H1 (cell line): ENCODE data around the gene CHMP6. TPM values are rescaled to one million over a fixed set of nuclear protein-coding genes. Genes with fewer than 3 reads are reported as not detected.

ENCODE experiments used
- CTCF ChIA-PET: fragments of 300-600 bp; sonication (Branson Sonifier 250); formaldehyde crosslinking; loops from one replicate; lab custom pipeline; 2021; ENCODE audit not compliant: partially characterized antibody; lab: Charles Lee
- POLR2A ChIA-PET: fragments of 300-600 bp; sonication (Branson Sonifier 250); formaldehyde crosslinking; loops from one replicate; lab custom pipeline; 2021; ENCODE audit warnings: inconsistent platforms; ENCODE audit not compliant: partially characterized antibody; lab: Charles Lee
- DNase-seq, 2 experiments: peaks; one replicate each; pipeline versions ENCODE4 v3.0.0 to v3.0.0-alpha.2; 2010 to 2022; ENCODE audit warnings: low spot score in 2 of 2, low read depth in 1 of 2, mixed read lengths in 1 of 2
- FAIRE-seq: peaks from 2 replicates; lab custom pipeline; 2011; peaks lifted over from hg19 to GRCh38; lab: Jason Lieb, UNC
- H2AFZ ChIP-seq: 2 replicates; pipeline ENCODE4 v1.8.1; 2012; ENCODE audit warnings: low read length, inconsistent platforms
- H2AK5ac ChIP-seq: 2 replicates; pipeline ENCODE4 v1.6.1; 2013; ENCODE audit warnings: low read depth, low read length
- H2BK120ac ChIP-seq: replicated peaks from 2 replicates; pipeline ENCODE3; 2013; ENCODE audit warnings: low read depth, low read length, inconsistent platforms
- H2BK12ac ChIP-seq: 2 replicates; pipeline ENCODE4 v1.6.1; 2013; ENCODE audit warnings: low read depth, low read length
- H2BK15ac ChIP-seq: 2 replicates; pipeline ENCODE4 v1.6.1; 2013; ENCODE audit warnings: low read length
- H2BK20ac ChIP-seq: 2 replicates; pipeline ENCODE4 v1.6.1; 2013; ENCODE audit warnings: low read length
- H2BK5ac ChIP-seq: 2 replicates; pipeline ENCODE4 v1.6.1; 2013; ENCODE audit warnings: low read depth, low read length
- H3K14ac ChIP-seq: 2 replicates; pipeline ENCODE4 v1.6.1; 2013; ENCODE audit warnings: inconsistent platforms; ENCODE audit not compliant: insufficient read length
- H3K18ac ChIP-seq: 2 replicates; pipeline ENCODE4 v1.6.1; 2013; ENCODE audit warnings: low read length; ENCODE audit errors: extremely low read depth
- H3K23ac ChIP-seq: 2 replicates; pipeline ENCODE4 v1.6.1; 2013; ENCODE audit warnings: inconsistent platforms; ENCODE audit not compliant: insufficient read length
- H3K23me2 ChIP-seq: 2 replicates; pipeline ENCODE4 v1.6.1; 2013; ENCODE audit warnings: low read depth, low read length
- H3K27ac ChIP-seq: 2 replicates; pipeline ENCODE4 v1.6.1; 2011; ENCODE audit warnings: low read depth, low read length, inconsistent platforms
- H3K27me3 ChIP-seq, 4 experiments: replicated peaks in 1 of 4; 1 replicate in 1 of 4; 2 replicates in 3 of 4; pipeline versions ENCODE4 v1.6.1 to v1.8.1; 2011 to 2013; ENCODE audit warnings: low read length in 3 of 4, mild to moderate bottlenecking in 3 of 4, inconsistent platforms in 2 of 4, mixed read lengths in 2 of 4, moderate library complexity in 1 of 4; ENCODE audit not compliant: control insufficient read depth in 3 of 4, insufficient read depth in 3 of 4; ENCODE audit errors: extremely low read depth in 1 of 4
- H3K36me3 ChIP-seq, 4 experiments: 2 replicates each; pipeline versions ENCODE4 v1.6.1 to v1.8.1; 2011 to 2013; ENCODE audit warnings: mild to moderate bottlenecking in 4 of 4, low read length in 3 of 4, moderate library complexity in 2 of 4, control low read depth in 1 of 4, inconsistent platforms in 1 of 4; ENCODE audit not compliant: insufficient read depth in 4 of 4, control insufficient read depth in 2 of 4
- H3K4ac ChIP-seq: replicated peaks from 2 replicates; pipeline ENCODE3; 2013; ENCODE audit warnings: low read length, low read depth, mixed read lengths, inconsistent platforms; ENCODE audit not compliant: insufficient read length
- H3K4me1 ChIP-seq, 4 experiments: replicated peaks in 1 of 4; 1 replicate in 1 of 4; 2 replicates in 3 of 4; pipeline versions ENCODE4 v1.6.1 to v1.8.1; 2011 to 2013; ENCODE audit warnings: low read length in 3 of 4, inconsistent platforms in 2 of 4, mixed read lengths in 1 of 4; ENCODE audit not compliant: insufficient read depth in 4 of 4, control insufficient read depth in 3 of 4
- H3K4me2 ChIP-seq, 2 experiments: 2 replicates each; pipeline versions ENCODE4 v1.6.1 to v1.8.1; 2011 to 2013; ENCODE audit warnings: low read depth in 2 of 2, low read length in 2 of 2, control low read depth in 1 of 2, inconsistent platforms in 1 of 2, mild to moderate bottlenecking in 1 of 2; ENCODE audit not compliant: insufficient read depth in 1 of 2
- H3K4me3 ChIP-seq, 4 experiments: fragments of 200-600, 300-600 bp in 1 of 4; sonication (generic), shearing (Covaris generic), sonication (Bioruptor Twin) in 1 of 4; 2 replicates each; pipeline versions ENCODE4 v1.5.1 to v1.8.1; 2011 to 2016; ENCODE audit warnings: low read length in 4 of 4, low read depth in 3 of 4, control low read depth in 2 of 4, inconsistent platforms in 2 of 4, mild to moderate bottlenecking in 2 of 4, mixed read lengths in 1 of 4, moderate library complexity in 1 of 4; ENCODE audit not compliant: insufficient read depth in 2 of 4; ENCODE audit errors: extremely low read depth in 1 of 4
- H3K56ac ChIP-seq: replicated peaks from 2 replicates; pipeline ENCODE3; 2013; ENCODE audit warnings: low read depth, mild to moderate bottlenecking, mixed read lengths, low read length, inconsistent platforms; ENCODE audit not compliant: insufficient read length
- H3K79me1 ChIP-seq: 2 replicates; pipeline ENCODE4 v1.6.1; 2013; ENCODE audit warnings: low read depth, low read length, control low read depth
- H3K79me2 ChIP-seq, 2 experiments: 2 replicates each; pipeline versions ENCODE4 v1.6.1 to v1.8.1; 2012 to 2013; ENCODE audit warnings: low read length in 2 of 2, mild to moderate bottlenecking in 2 of 2, inconsistent platforms in 1 of 2; ENCODE audit not compliant: insufficient read depth in 2 of 2, control insufficient read depth in 1 of 2
- H3K9ac ChIP-seq, 4 experiments: replicated peaks in 1 of 4; 1 replicate in 1 of 4; 2 replicates in 3 of 4; pipeline versions ENCODE4 v1.6.1 to v1.8.1; 2011 to 2013; ENCODE audit warnings: low read depth in 3 of 4, low read length in 3 of 4, control low read depth in 2 of 4, mild to moderate bottlenecking in 2 of 4, moderate library complexity in 2 of 4, inconsistent platforms in 1 of 4; ENCODE audit errors: extremely low read depth in 1 of 4
- H3K9me3 ChIP-seq, 2 experiments: 2 replicates each; pipeline versions ENCODE4 v1.6.1 to v1.8.1; 2012 to 2013; ENCODE audit warnings: mild to moderate bottlenecking in 2 of 2, moderate library complexity in 2 of 2, control low read depth in 1 of 2, inconsistent platforms in 1 of 2, low read depth in 1 of 2, low read length in 1 of 2, mixed read lengths in 1 of 2; ENCODE audit not compliant: insufficient read depth in 2 of 2
- H4K20me1 ChIP-seq, 2 experiments: replicated peaks in 1 of 2; 2 replicates each; pipeline versions ENCODE3 to v1.8.1; 2011 to 2013; ENCODE audit warnings: inconsistent platforms in 2 of 2, low read length in 2 of 2, mild to moderate bottlenecking in 1 of 2; ENCODE audit not compliant: insufficient read depth in 2 of 2, control insufficient read depth in 1 of 2
- H4K5ac ChIP-seq: 2 replicates; pipeline ENCODE4 v1.6.1; 2013; ENCODE audit warnings: low read length, low read depth, mixed read lengths, inconsistent platforms; ENCODE audit not compliant: insufficient read length
- H4K8ac ChIP-seq: 2 replicates; pipeline ENCODE4 v1.8.0; 2013; ENCODE audit warnings: mild to moderate bottlenecking, moderate library complexity, low read length, inconsistent platforms; ENCODE audit not compliant: insufficient read depth; ENCODE audit errors: extremely low read depth
- H4K91ac ChIP-seq: replicated peaks from 2 replicates; pipeline ENCODE3; 2013; ENCODE audit warnings: low read length, mixed read lengths, inconsistent platforms; ENCODE audit not compliant: insufficient read length
- ATF3 ChIP-seq: IDR thresholded peaks from 2 replicates; pipeline ENCODE4 v1.6.1; 2011; ENCODE audit warnings: low read depth, mild to moderate bottlenecking, low read length; ENCODE audit not compliant: insufficient read depth
- CTCF ChIP-seq, 3 experiments: IDR thresholded peaks; 1 replicate in 2 of 3; 2 replicates in 1 of 3; pipeline versions ENCODE4 v1.5.1 to v1.6.1; 2011; ENCODE audit warnings: low read length in 3 of 3, mild to moderate bottlenecking in 3 of 3, inconsistent platforms in 2 of 3, low read depth in 1 of 3, moderate library complexity in 1 of 3; ENCODE audit not compliant: insufficient read depth in 1 of 3; ENCODE audit errors: control extremely low read depth in 1 of 3
- WGBS, 2 experiments: shearing (Covaris generic) in 1 of 2; methylation state at CpG; one replicate each; pipeline versions ENCODE4 v1.1.6 to v1.1.7; 2013 to 2015; ENCODE audit warnings: low lambda C conversion rate in 2 of 2, mixed read lengths in 2 of 2, inconsistent platforms in 1 of 2, low coverage in 1 of 2, missing lambda C conversion rate in 1 of 2; ENCODE audit not compliant: insufficient replicate concordance in 2 of 2, insufficient coverage in 1 of 2, insufficient read length in 1 of 2; ENCODE audit errors: extremely low coverage in 1 of 2, missing lambda C conversion rate in 1 of 2; 5-methylcytosine and 5-hydroxymethylcytosine counted together
- polyA plus RNA-seq, 7 experiments: library from polyadenylated mRNA; depleted of rRNA in 3 of 7; stranded (reverse) in 5 of 7; unstranded in 2 of 7; fragments of >200 nt in 5 of 7; fragments of 200-250 nt in 2 of 7; gene quantifications; 1 replicate in 5 of 7; 2 replicates in 1 of 7; 4 replicates in 1 of 7; pipeline versions ENCODE4 v1.2.1 to v1.2.3, GENCODE V29; 2011 to 2013; ENCODE audit warnings: missing spikeins in 2 of 7, mixed read lengths in 2 of 7
- total RNA-seq: library from RNA; stranded (reverse); fragmentation: NEBNext Ultra II Directional; extraction: Animal tissue kit (Norgen Biotek cat#: 25700); gene quantifications from 2 replicates; pipeline ENCODE4 v1.2.1, GENCODE V29; 2021

CHMP6 gene
- total and polyA plus RNA-seq, 2 of the 8 experiments (the other 6 are each of a cell fraction or from before 2014, with no cell fraction given): 15.7 to 24.3 TPM

DNA sequence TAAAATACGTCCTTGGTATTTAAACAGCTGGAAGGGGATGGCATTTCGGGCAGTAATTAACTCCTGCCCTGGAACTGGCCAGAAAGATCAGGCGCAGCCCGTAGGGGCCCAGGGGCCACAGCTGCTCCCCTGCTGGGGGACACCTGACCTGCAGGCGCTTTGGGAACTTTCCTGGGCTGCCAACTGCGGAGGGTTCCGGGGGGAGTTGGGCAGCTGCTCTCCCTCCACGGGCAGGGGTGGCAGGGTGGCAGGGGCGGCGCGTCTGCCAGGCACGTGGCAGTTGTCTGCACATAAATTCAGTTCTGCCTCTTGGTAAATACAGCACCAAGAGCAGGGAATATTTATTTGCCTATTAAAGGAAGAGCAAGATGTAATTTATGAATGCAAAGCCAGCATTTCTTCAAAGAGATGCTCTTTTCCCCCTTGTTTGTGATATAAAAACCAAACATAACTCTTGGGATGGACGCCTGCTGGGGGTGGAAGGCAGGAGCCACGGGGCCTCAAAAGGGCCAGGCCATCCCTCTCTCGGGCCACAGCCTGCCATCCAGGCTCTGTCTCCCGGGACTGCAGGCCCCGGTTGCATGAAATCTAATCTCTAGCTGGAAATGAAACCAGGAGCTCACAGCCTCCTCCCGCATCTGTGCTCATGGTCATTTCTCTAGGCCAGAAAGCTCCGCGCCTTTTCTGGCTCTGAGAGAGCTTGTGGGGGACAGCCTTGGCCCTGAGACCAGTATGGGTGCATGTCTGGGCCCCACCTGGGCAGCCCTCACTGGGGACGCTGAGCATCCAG lies 29.9 kb upstream of the CHMP6 start:
- H3K36me3 ChIP-seq: peaks cover 0 to 2% (median 0%) of the 10 kb centered on the region in 4 experiments; a peak in 1 of 8 replicates
- no peak overlapping the region for H3K4me3 ChIP-seq
- H4K8ac ChIP-seq: no peak overlapping the region; the same call in 1 of the 2 replicates
- H2AK5ac ChIP-seq: no peak overlapping the region
- no peak for FAIRE-seq
- H3K4ac ChIP-seq: no peak overlapping the region
- no peak overlapping the region for H3K9ac ChIP-seq
- H2BK5ac ChIP-seq: no peak overlapping the region
- H3K4me1 ChIP-seq: peaks cover 0 to 3% (median 0%) of the 10 kb centered on the region in 4 experiments; a peak in 1 of 7 replicates
- H3K18ac ChIP-seq: no peak overlapping the region
- H2BK120ac ChIP-seq: no peak overlapping the region
- H4K20me1 ChIP-seq: peaks cover 0 to 8% of the 10 kb centered on the region in 2 experiments
- no peaks in the 10 kb centered on the region for H3K9me3 ChIP-seq
- H2AFZ ChIP-seq: no peak overlapping the region
- H2BK15ac ChIP-seq: no peak overlapping the region
- H4K91ac ChIP-seq: no peak overlapping the region
- H2BK20ac ChIP-seq: no peak overlapping the region
- ChIA-PET CTCF (interaction anchor here (0.7 to 3.7 kb wide), 7 partner anchors 9 to 431 kb away, joined by 3 to 16 read pairs (median 4); no protein-coding TSS in a partner anchor), POLR2A (no interaction called here)
- H3K79me1 ChIP-seq: no peaks in the 10 kb centered on the region
- no peaks in the 10 kb centered on the region for H3K79me2 ChIP-seq
- no peak overlapping the region for H3K14ac ChIP-seq
- no peaks in the 10 kb centered on the region for H3K27me3 ChIP-seq
- 87% methylated on average over 20 of the region's 21 CpGs; no CpG with 5 or more reads in 1 of the 2 experiments for WGBS, 2 experiments
- H4K5ac ChIP-seq: no peak overlapping the region
- H3K4me2 ChIP-seq: no peak overlapping the region
- no peak for DNase-seq
- no peak overlapping the region for H3K56ac ChIP-seq
- no peak overlapping the region for H3K23ac ChIP-seq
- TF ChIP-seq CTCF (IDR thresholded peaks at IDR 0.05; ENCODE audit: control extremely low read depth in 1 of 3, insufficient read depth in 1 of 3, low read depth in 1 of 3, low read length in 3 of 3) (peak in 1 of 3 experiments; percentile 6; a peak in 1 of 4 replicates), ATF3 (no peak)
- H3K27ac ChIP-seq: no peak overlapping the region
- no peaks in the 10 kb centered on the region for H3K23me2 ChIP-seq
- H2BK12ac ChIP-seq: no peak overlapping the region
